ENCODE results near the gene FAM131C.
A peak's percentile ranks its signal among the peaks of the same experiment; 100 is the strongest.
"Not testable (repeated sequence)": the region's sequence is repeated elsewhere in the genome, so short reads cannot be mapped to it uniquely, and the experiment has no call there.

The FAM131C gene

DNA sequence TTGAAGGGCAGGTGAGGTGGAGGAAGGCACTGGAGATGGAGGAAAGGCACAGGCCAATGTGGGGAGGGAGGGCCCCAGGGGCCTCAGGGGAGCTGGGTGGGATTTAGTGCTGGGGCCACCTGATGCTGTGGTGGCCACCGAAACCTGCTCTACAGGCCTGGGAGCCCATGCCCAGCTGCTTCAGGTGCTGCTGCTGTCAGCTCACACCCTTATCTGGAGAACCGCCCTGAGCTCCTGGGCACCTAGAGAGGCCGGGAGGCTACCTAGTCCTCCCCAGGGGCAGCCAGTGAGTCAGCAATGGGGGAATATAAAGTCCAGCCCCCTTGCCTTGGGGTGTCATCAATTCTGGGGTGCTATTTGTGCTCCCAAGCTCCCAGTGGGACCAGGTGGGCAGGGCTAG lies 12.2 kb downstream of the FAM131C start:
- DNase-seq (ENCODE audit: low read depth in 2 of 2), result no peak

GRCh38 chr1:16058394-16059120 lies 14.9 kb downstream of the FAM131C start:
- not testable (repeated sequence) for DNase-seq (ENCODE audit: low read depth in 2 of 2)

DNA sequence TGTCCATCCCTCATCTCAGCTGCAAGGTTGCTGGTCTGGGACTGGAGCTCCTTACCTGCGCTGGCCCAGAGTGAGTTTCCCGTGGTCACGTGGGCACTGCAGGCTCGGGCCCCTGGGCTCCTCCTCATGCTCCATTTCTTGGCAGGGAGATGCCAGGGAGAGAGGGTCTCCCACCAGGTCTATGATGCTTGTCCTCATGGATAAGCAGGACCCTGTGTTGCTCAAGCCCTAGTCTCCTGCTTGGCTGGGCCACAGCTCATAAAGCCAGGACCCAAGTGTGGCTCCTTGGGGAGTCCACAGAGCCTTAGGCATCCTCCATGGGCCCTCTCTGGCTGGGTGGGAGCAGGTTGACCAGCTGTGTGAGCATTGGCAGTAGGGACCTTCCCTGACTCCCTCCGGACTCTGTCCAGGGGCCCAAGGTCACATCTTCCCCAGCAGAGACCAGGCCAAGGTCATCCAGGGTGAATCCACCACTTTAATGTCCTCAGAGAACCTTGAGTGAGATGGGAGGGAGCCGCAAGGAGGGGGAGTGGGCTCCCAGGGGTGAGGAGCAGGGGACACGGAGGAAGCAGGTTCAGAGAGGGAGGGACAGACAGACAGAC lies 16.0 kb downstream of the FAM131C start:
- not testable (repeated sequence) for DNase-seq (ENCODE audit: low read depth in 2 of 2)

- DNase-seq (ENCODE audit: low read depth in 2 of 2), result not testable (repeated sequence)
These were observed 16.9 kb downstream of the FAM131C start for GRCh38 chr1:16056521-16056912.

GRCh38 chr1:16055613-16056520 lies 17.6 kb downstream of the FAM131C start:
- peak; percentile 82 to 87 for DNase-seq (ENCODE audit: low read depth in 2 of 2)

GRCh38 chr1:16054598-16055540 lies 18.6 kb downstream of the FAM131C start:
- DNase-seq (ENCODE audit: low read depth in 2 of 2), result no peak

- DNase-seq (ENCODE audit: low read depth in 2 of 2), result no peak
These were observed 19.5 kb downstream of the FAM131C start for GRCh38 chr1:16053781-16054502.

GRCh38 chr1:16051949-16052348 lies 21.5 kb downstream of the FAM131C start:
- not testable (repeated sequence) for DNase-seq (ENCODE audit: low read depth in 2 of 2)

- DNase-seq (ENCODE audit: low read depth in 2 of 2), result no peak
These were observed 22.4 kb downstream of the FAM131C start for GRCh38 chr1:16051039-16051438.

DNA sequence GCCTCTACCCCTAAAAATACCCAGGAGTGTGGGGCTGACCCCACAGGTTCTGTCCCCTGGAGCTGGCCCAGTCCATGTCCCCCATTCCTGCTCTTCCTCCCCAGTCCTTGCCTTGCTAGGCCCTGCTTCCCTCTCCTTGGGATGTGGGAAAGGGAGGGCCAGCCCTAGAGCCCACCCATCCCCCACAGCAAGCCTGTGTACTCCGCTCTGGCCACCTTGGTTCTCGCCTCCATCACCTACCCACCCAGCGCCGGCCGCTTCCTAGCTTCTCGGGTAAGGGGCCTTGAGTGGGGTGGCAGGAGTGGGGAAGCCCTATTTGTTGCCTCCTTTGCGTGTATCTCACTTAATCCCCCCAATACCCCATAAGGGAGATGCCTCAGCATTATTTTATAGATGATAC lies 23.1 kb downstream of the FAM131C start:
- no peak for DNase-seq (ENCODE audit: low read depth in 2 of 2)

DNA sequence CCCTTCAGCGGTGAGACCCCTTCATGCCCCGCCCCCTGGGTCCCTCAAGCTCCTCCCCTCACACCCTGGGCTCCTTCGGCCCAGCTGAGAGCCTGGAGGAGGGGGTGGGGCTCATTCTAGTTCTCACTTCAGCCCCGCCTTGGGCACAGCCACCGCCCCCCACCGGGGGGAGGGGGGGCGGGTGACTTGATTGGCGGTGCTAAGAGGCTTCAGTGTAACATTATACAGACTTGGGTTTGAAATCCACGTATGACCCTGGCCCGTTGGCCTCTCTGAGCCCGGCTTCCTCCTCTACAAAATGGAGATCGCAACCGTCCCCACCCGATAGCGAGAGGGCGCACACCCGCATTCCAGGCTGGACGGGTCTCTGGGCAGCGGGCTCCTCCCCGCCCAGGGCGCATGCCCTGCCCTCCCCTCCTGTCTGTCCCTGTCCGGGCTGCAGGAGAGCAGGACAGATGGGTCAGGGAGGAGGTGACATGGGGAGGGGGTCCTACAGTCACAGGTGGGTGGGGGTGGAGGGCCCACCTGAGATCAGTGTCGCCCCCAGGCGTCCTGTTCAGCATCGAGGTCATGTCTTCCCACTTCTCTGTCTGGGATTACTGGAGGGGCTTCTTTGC lies 24.8 kb downstream of the FAM131C start:
- DNase-seq (ENCODE audit: low read depth in 2 of 2), result peak; percentile 31 to 37

GRCh38 chr1:16047791-16048475 lies 25.5 kb downstream of the FAM131C start:
- no peak for DNase-seq (ENCODE audit: low read depth in 2 of 2)

DNA sequence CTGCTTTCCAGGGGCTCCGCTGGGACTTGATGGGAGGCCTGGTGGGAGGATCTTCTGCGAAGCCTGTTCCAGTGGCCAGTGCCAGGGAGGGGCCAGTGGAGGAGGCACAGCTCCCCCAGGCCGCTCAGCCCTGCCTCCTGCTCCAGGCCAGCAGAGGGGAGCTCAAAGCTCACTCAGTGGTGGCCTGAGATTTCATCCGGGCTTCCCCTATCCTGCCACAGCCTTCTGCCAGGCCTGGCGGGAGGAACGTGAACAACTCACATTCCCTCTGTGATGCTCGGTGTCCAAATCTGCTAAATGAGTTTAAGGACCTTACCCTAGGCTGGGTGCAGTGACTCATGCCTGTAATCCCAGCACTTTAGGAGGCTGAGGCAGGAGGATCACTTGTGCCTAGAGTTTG lies 26.6 kb downstream of the FAM131C start:
- DNase-seq (ENCODE audit: low read depth in 2 of 2), result no peak

DNA sequence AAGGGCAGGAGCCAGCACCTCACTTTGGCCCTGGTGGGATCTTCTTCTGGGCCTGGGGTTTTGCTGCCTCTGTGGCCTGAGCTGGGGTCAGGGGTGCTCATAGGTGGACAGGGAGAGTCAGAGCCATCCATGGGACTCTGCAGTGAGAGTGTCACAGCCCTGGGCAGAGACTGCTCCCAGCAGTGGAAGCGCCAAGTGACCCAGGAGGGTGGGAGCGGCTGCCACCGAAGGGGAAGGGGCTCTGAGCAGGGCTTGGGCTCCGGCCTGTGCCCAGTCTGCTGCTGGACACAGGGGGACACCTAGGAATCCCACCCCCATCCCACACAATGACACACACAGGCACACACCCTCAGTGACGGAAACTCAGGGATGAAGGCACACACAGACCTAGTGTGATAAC lies 29.5 kb downstream of the FAM131C start:
- no peak for DNase-seq (ENCODE audit: low read depth in 2 of 2)

- DNase-seq (ENCODE audit: low read depth in 2 of 2), result no peak
These were observed 29.9 kb downstream of the FAM131C start, which contains the start of gene CLCNKB for GRCh38 chr1:16043521-16043920. Gene CLCNKB (plus strand): TSS chr1:16043782. CDS start chr1:16044493, 711 bp downstream.

- not testable (repeated sequence) for DNase-seq (ENCODE audit: low read depth in 2 of 2)
These were observed 30.8 kb downstream of the FAM131C start for GRCh38 chr1:16042654-16043053.

GRCh38 chr1:16042096-16042495 lies 31.4 kb downstream of the FAM131C start:
- no peak for DNase-seq (ENCODE audit: low read depth in 2 of 2)

DNA sequence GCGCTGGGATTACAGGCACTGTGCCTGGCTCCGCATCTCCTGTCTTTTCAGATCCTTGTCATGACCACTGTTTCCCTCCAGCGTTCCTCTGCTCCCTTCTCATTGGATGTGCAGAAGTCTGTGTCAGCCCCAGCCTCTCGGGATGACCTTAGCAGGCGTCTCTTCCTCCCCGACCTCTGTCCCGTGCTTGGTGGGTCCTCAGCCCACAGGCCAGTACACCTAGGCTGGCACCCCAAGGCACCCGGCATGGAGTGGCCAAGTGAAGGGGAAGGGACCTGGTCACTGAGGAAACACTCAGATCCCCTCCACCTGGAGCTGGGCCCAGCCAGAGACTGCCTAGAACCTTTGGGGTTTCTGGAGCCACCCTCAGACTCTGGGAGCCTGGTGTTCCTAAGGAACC lies 32.3 kb downstream of the FAM131C start:
- no peak for DNase-seq (ENCODE audit: low read depth in 2 of 2)

DNA sequence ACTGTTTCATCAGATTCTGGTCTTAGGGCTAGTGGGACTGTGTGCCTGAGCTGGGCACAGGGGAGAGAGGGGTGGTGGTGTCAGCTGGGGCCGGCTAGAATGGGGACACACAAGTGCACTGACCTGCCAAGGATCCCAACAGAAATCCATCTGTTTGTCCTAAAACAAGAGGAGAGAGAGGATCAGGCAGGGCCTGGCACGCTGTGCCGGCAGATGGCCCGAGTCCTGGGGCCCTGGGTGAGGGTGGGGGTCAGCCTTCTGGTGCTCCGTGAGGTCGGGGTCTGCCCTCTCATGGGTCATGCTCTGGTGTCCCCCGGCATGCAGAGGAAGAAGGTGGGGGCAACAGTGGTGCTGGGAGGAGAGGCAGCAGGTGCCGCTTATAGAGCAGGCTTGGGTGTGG lies 33.6 kb downstream of the FAM131C start:
- not testable (repeated sequence) for DNase-seq (ENCODE audit: low read depth in 2 of 2)

GRCh38 chr1:16038620-16038912 lies 34.9 kb downstream of the FAM131C start:
- no peak for DNase-seq (ENCODE audit: low read depth in 2 of 2)
